ENCODE measurements around the gene TBC1D19. TPM values are rescaled to one million over a fixed set of nuclear protein-coding genes. Genes with fewer than 3 reads are reported as not detected.

The TBC1D19 gene
- total and polyA plus RNA-seq, 4 donors: 1.2 to 5.8 (median 2.2) TPM

GRCh38 chr4:26632916-26633315, 49.0 kb downstream of the TBC1D19 start:
- Histone ChIP-seq H3K27ac (ENCODE audit: low read depth in 1 of 2, low read length in 2 of 2) (no peak overlapping the region), H3K4me1 (ENCODE audit: control insufficient read depth in 4 of 4, insufficient read depth in 4 of 4, low read length in 3 of 4) (no peaks in the 10 kb centered on the region), H3K9ac (ENCODE audit: low read depth in 1 of 2, low read length in 2 of 2) (no peak overlapping the region), H3K4me3 (ENCODE audit: low read depth in 1 of 3, low read length in 3 of 3) (no peak overlapping the region), H3K9me3 (ENCODE audit: control insufficient read depth in 4 of 4, low read length in 3 of 4) (no peaks in the 10 kb centered on the region), H3K36me3 (ENCODE audit: control insufficient read depth in 4 of 4, insufficient read depth in 3 of 4, low read depth in 1 of 4, low read length in 3 of 4) (peaks cover 0 to 2% (median 0%) of the 10 kb centered on the region in 4 donors), H3K27me3 (ENCODE audit: control insufficient read depth in 4 of 4, insufficient read depth in 4 of 4, low read length in 3 of 4) (no peaks in the 10 kb centered on the region)
- DNase-seq (ENCODE audit: low spot score): no peak
- WGBS: 95% methylated on average over 1 of the region's 1 CpG
- TF ChIP-seq REST (IDR thresholded peaks at IDR 0.05) (no peak), CTCF (IDR thresholded peaks at IDR 0.05; ENCODE audit: low read depth, low read length, missing input control) (no peak), ATF3 (IDR thresholded peaks at IDR 0.05) (no peak), RXRA (IDR thresholded peaks at IDR 0.05) (no peak)

- TF ChIP-seq CTCF (IDR thresholded peaks at IDR 0.05; ENCODE audit: low read depth, low read length, missing input control): no peak
- TF ChIP-seq RAD21 (IDR thresholded peaks at IDR 0.05): no peak
- TF ChIP-seq EGR1 (IDR thresholded peaks at IDR 0.05; ENCODE audit: low read depth in 2 of 2): no peak
- TF ChIP-seq NR2F2 (IDR thresholded peaks at IDR 0.05): no peak
- TF ChIP-seq FOXA1 (IDR thresholded peaks at IDR 0.05): no peak
- WGBS: 98% methylated on average over 2 of the region's 2 CpGs
Observed at GRCh38 chr4:26634237-26634636, 50.4 kb downstream of the TBC1D19 start.

GRCh38 chr4:26636458-26636857, 52.6 kb downstream of the TBC1D19 start:
- H3K4me3 ChIP-seq (ENCODE audit: low read depth in 1 of 3, low read length in 3 of 3): no peak overlapping the region
- H3K9me3 ChIP-seq (ENCODE audit: control insufficient read depth in 4 of 4, low read length in 3 of 4): no peaks in the 10 kb centered on the region
- no peaks in the 10 kb centered on the region for H3K4me1 ChIP-seq (ENCODE audit: control insufficient read depth in 4 of 4, insufficient read depth in 4 of 4, low read length in 3 of 4)
- no peak for DNase-seq (ENCODE audit: low spot score)
- peaks cover 0 to 3% (median under 1%) of the 10 kb centered on the region in 4 donors for H3K36me3 ChIP-seq (ENCODE audit: control insufficient read depth in 4 of 4, insufficient read depth in 3 of 4, low read depth in 1 of 4, low read length in 3 of 4)
- H3K27ac ChIP-seq (ENCODE audit: low read depth in 1 of 2, low read length in 2 of 2): no peak overlapping the region
- H3K9ac ChIP-seq (ENCODE audit: low read depth in 1 of 2, low read length in 2 of 2): no peak overlapping the region
- no peaks in the 10 kb centered on the region for H3K27me3 ChIP-seq (ENCODE audit: control insufficient read depth in 4 of 4, insufficient read depth in 4 of 4, low read length in 3 of 4)
- TF ChIP-seq TAF1 (conservative IDR thresholded peaks at IDR 0.05) (no peak), RXRA (IDR thresholded peaks at IDR 0.05) (no peak), ATF3 (IDR thresholded peaks at IDR 0.05) (no peak), HNF4G (IDR thresholded peaks at IDR 0.05) (no peak), CTCF (IDR thresholded peaks at IDR 0.05; ENCODE audit: low read depth, low read length, missing input control) (no peak), ZBTB33 (IDR thresholded peaks at IDR 0.05) (no peak), FOXA2 (IDR thresholded peaks at IDR 0.05) (no peak), MAX (IDR thresholded peaks at IDR 0.05) (no peak), SP1 (IDR thresholded peaks at IDR 0.05) (no peak), JUND (IDR thresholded peaks at IDR 0.05) (no peak), FOXA1 (IDR thresholded peaks at IDR 0.05) (no peak)

More at GRCh38 chr4:26634237-26634636, 50.4 kb downstream of the TBC1D19 start:
- peaks cover 0 to 5% (median under 1%) of the 10 kb centered on the region in 4 donors for H3K36me3 ChIP-seq (ENCODE audit: control insufficient read depth in 4 of 4, insufficient read depth in 3 of 4, low read depth in 1 of 4, low read length in 3 of 4)
- H3K4me1 ChIP-seq (ENCODE audit: control insufficient read depth in 4 of 4, insufficient read depth in 4 of 4, low read length in 3 of 4): no peaks in the 10 kb centered on the region
- no peak overlapping the region for H3K27ac ChIP-seq (ENCODE audit: low read depth in 1 of 2, low read length in 2 of 2)
- DNase-seq (ENCODE audit: low spot score): no peak
- H3K9me3 ChIP-seq (ENCODE audit: control insufficient read depth in 4 of 4, low read length in 3 of 4): no peaks in the 10 kb centered on the region
- no peak overlapping the region for H3K4me3 ChIP-seq (ENCODE audit: low read depth in 1 of 3, low read length in 3 of 3)
- no peaks in the 10 kb centered on the region for H3K27me3 ChIP-seq (ENCODE audit: control insufficient read depth in 4 of 4, insufficient read depth in 4 of 4, low read length in 3 of 4)
- H3K9ac ChIP-seq (ENCODE audit: low read depth in 1 of 2, low read length in 2 of 2): no peak overlapping the region

Measured in liver (tissue), 9 donors.